Melanocyte of skin (primary cell): ENCODE data around the gene ATF1. TPM values are rescaled to one million over a fixed set of nuclear protein-coding genes. Genes with fewer than 3 reads are reported as not detected.

ENCODE experiments used
- small RNA-seq, 2 donors: library from RNA; depleted of rRNA; stranded (forward); fragments of <200 nt; gene quantifications; one replicate each; pipeline ENCODE3, GENCODE V24; 2012
- total RNA-seq, 2 donors: library from RNA; depleted of rRNA; stranded (reverse); fragments of >200 nt; gene quantifications; 2 replicates each; pipeline ENCODE4 v1.2.3, GENCODE V29; 2012

Gene ATF1
- total RNA-seq: 10 to 100 TPM; 14.1 to 21.3 TPM

DNA sequence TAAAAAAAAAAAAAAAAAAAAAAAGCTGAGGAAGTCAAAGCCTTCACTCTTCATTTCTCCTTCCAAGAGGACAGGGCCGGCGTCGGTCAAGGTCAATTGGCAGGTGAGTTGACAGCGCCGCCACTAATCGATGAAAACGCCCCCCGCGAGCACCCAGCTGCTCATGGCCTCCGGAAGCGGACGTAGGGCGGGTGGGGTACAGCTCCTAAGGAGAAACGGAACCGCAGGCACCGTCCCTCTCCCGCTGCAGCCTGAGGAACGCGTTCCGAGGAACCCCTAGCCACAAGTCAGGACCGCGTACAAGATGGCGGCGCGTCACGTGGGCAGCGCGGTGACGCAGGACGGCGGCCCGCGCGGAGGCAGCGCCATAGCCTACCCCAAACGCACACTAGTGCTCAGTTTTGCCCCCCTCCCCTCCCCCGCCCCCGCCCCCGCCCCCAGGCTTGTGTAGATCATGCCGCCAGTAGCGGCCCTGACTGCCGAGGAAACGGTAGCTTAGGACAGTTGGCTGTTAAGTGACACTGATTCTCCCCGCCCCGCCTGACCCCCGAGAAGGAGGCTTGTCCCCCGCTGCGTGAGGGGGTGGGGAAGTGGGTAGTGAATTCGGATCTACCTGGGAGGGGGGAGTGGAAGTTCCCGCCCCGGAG is at the start of gene ATF1:
TSS of gene ATF1 (plus strand) at position 463 of the 647 bp plus-strand sequence. CDS start 16,045 bp downstream, outside the sequence.

GRCh38 chr12:50842637-50843493 is 79.0 kb downstream of the ATF1 start, which contains the start of gene TMPRSS12:
Gene TMPRSS12, plus strand, starts transcription at chr12:50842926. Its CDS starts 39 bp downstream, at chr12:50842965.

Small RNA genes lying within 50 kb of the gene (small RNA-seq; reads per million reads assigned to genes)
- gene AC013244.2 (0 reads per million in 2 donors), gene RF00019 (0 reads per million in 2 donors), gene RN7SL519P (0 reads per million in 2 donors)

Other genes with a start within 250 kb of the ATF1 start
- gene TMPRSS12, start 78.8 kb downstream of the ATF1 start, total RNA-seq: not detected
- gene HIGD1C, start 188.4 kb downstream of the ATF1 start, total RNA-seq: not detected